ENCODE results near the gene DPYSL5. TPM values are rescaled to one million over a fixed set of nuclear protein-coding genes. Genes with fewer than 3 reads are reported as not detected.

DPYSL5 gene
- total and polyA plus RNA-seq, 2 of the 13 experiments (the other 11 are each of a cell fraction or from before 2014, with no cell fraction given): 0.15 TPM; not detected in 1

GRCh38 chr2:26925100-26925791, 77.3 kb downstream of the DPYSL5 start (continued):
- no peak for TF ChIP-seq ATF4 (CRISPR knock-in tag; IDR thresholded peaks at IDR 0.05)
- no peak for TF ChIP-seq ZNF773 (CRISPR knock-in tag; IDR thresholded peaks at IDR 0.05; ENCODE audit: borderline replicate concordance)
- TF ChIP-seq, protein P1, sequence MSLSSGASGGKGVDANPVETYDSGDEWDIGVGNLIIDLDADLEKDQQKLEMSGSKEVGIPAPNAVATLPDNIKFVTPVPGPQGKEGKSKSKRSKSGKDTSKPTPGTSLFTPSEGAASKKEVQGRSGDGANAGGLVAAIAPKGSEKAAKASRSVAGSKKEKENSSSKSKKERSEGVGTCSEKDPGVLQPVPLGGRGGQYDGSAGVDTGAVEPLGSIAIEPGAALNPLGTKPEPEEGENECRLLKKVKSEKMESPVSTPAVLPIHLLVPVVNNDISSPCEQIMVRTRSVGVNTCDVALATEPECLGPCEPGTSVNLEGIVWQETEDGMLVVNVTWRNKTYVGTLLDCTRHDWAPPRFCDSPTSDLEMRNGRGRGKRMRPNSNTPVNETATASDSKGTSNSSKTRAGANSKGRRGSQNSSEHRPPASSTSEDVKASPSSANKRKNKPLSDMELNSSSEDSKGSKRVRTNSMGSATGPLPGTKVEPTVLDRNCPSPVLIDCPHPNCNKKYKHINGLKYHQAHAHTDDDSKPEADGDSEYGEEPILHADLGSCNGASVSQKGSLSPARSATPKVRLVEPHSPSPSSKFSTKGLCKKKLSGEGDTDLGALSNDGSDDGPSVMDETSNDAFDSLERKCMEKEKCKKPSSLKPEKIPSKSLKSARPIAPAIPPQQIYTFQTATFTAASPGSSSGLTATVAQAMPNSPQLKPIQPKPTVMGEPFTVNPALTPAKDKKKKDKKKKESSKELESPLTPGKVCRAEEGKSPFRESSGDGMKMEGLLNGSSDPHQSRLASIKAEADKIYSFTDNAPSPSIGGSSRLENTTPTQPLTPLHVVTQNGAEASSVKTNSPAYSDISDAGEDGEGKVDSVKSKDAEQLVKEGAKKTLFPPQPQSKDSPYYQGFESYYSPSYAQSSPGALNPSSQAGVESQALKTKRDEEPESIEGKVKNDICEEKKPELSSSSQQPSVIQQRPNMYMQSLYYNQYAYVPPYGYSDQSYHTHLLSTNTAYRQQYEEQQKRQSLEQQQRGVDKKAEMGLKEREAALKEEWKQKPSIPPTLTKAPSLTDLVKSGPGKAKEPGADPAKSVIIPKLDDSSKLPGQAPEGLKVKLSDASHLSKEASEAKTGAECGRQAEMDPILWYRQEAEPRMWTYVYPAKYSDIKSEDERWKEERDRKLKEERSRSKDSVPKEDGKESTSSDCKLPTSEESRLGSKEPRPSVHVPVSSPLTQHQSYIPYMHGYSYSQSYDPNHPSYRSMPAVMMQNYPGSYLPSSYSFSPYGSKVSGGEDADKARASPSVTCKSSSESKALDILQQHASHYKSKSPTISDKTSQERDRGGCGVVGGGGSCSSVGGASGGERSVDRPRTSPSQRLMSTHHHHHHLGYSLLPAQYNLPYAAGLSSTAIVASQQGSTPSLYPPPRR (CRISPR knock-in tag; IDR thresholded peaks at IDR 0.05; ENCODE audit: borderline replicate concordance): peak; percentile 81; the same call in 1 of the 2 replicates
- TF ChIP-seq MTF2 (CRISPR knock-in tag; IDR thresholded peaks at IDR 0.05; ENCODE audit: borderline replicate concordance): no peak
- peak; percentile 83 for TF ChIP-seq RCOR2 (CRISPR knock-in tag; IDR thresholded peaks at IDR 0.05)
- TF ChIP-seq TCF7 (IDR thresholded peaks at IDR 0.05; ENCODE audit: low read depth): no peak; the same call in 1 of the 2 replicates
- no peak for TF ChIP-seq ZSCAN20 (CRISPR knock-in tag; IDR thresholded peaks at IDR 0.05; ENCODE audit: borderline replicate concordance)
- peak; percentile 95 for TF ChIP-seq ZNF615 (CRISPR knock-in tag; IDR thresholded peaks at IDR 0.05; ENCODE audit: borderline replicate concordance)
- TF ChIP-seq ESRRA (CRISPR knock-in tag; IDR thresholded peaks at IDR 0.05; ENCODE audit: low read depth): peak; percentile 80; the same call in 1 of the 2 replicates
- TF ChIP-seq, protein P2, sequence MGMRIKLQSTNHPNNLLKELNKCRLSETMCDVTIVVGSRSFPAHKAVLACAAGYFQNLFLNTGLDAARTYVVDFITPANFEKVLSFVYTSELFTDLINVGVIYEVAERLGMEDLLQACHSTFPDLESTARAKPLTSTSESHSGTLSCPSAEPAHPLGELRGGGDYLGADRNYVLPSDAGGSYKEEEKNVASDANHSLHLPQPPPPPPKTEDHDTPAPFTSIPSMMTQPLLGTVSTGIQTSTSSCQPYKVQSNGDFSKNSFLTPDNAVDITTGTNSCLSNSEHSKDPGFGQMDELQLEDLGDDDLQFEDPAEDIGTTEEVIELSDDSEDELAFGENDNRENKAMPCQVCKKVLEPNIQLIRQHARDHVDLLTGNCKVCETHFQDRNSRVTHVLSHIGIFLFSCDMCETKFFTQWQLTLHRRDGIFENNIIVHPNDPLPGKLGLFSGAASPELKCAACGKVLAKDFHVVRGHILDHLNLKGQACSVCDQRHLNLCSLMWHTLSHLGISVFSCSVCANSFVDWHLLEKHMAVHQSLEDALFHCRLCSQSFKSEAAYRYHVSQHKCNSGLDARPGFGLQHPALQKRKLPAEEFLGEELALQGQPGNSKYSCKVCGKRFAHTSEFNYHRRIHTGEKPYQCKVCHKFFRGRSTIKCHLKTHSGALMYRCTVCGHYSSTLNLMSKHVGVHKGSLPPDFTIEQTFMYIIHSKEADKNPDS (CRISPR knock-in tag; IDR thresholded peaks at IDR 0.05): peak; percentile 27; the same call in 1 of the 2 replicates
- peak; percentile 81; the same call in 1 of the 2 replicates for TF ChIP-seq MTA1 (CRISPR knock-in tag; IDR thresholded peaks at IDR 0.05; ENCODE audit: borderline replicate concordance)
- TF ChIP-seq IRF9 (CRISPR knock-in tag; IDR thresholded peaks at IDR 0.05; ENCODE audit: borderline replicate concordance): peak; percentile 91
- TF ChIP-seq, protein P3, sequence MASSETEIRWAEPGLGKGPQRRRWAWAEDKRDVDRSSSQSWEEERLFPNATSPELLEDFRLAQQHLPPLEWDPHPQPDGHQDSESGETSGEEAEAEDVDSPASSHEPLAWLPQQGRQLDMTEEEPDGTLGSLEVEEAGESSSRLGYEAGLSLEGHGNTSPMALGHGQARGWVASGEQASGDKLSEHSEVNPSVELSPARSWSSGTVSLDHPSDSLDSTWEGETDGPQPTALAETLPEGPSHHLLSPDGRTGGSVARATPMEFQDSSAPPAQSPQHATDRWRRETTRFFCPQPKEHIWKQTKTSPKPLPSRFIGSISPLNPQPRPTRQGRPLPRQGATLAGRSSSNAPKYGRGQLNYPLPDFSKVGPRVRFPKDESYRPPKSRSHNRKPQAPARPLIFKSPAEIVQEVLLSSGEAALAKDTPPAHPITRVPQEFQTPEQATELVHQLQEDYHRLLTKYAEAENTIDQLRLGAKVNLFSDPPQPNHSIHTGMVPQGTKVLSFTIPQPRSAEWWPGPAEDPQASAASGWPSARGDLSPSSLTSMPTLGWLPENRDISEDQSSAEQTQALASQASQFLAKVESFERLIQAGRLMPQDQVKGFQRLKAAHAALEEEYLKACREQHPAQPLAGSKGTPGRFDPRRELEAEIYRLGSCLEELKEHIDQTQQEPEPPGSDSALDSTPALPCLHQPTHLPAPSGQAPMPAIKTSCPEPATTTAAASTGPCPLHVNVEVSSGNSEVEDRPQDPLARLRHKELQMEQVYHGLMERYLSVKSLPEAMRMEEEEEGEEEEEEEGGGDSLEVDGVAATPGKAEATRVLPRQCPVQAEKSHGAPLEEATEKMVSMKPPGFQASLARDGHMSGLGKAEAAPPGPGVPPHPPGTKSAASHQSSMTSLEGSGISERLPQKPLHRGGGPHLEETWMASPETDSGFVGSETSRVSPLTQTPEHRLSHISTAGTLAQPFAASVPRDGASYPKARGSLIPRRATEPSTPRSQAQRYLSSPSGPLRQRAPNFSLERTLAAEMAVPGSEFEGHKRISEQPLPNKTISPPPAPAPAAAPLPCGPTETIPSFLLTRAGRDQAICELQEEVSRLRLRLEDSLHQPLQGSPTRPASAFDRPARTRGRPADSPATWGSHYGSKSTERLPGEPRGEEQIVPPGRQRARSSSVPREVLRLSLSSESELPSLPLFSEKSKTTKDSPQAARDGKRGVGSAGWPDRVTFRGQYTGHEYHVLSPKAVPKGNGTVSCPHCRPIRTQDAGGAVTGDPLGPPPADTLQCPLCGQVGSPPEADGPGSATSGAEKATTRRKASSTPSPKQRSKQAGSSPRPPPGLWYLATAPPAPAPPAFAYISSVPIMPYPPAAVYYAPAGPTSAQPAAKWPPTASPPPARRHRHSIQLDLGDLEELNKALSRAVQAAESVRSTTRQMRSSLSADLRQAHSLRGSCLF (CRISPR knock-in tag; IDR thresholded peaks at IDR 0.05; ENCODE audit: borderline replicate concordance): no peak

Data from HepG2 (cell line).